ENCODE measurements around the gene ABCC8.
A peak's percentile ranks its signal among the peaks of the same experiment; 100 is the strongest.

ABCC8 gene

DNA sequence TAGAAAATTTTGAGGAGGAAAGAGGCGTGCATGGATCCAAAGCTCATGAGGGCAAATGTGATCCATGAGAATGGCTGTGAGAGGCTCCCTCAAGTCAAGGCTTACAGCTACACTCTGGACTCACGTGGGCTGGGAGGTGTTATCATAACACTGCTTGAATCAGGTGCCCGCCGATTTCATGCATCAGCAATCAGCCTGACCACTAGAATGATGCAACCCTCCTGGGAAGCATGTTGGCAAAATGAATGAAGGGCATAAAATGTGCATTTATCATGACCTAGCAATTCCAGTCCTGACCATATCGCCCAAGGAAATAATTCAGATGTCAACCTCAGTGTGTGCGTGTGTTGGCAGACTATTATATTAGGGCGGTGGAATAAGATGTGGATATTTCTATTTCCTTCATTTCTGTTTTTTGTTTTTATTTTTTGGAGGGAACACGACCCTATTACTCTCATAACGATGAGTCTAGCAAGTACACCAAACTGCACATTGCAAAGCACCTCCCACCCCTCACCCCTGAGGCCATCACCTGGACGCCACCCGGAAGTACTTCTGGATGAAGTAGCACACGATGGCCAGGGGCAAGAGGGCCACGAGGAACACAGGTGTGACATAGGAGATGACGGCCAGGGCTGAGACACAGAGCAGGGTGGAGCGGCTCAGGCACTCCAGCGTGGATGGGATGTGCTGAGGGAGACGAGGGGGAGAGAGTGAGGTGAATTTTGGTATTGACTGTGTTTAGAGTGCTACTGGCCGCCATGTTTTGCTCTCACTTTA is 72.5 kb downstream of the ABCC8 start:
- DNase-seq (ENCODE audit: low spot score), result no peak

DNA sequence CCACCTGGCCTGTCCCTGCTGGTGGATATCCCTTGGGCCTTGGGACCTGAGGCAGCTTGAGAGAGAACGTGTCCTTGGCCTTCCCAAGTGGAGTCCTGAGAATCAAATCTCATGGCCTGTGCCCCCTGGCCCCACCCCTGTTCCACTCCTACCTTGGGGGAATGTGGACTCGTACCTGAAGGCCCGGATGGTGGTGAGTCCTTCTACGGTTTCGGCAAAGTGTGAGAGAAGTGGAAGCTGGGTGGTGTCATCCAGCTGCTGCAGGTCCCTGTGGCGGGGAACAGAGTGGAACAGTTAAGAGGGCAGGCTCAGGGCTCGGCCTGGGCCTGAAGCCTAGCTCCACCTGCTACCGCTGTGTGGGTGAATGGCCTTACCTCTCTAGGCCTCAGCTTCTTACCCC is 74.2 kb downstream of the ABCC8 start:
- no peak for DNase-seq (ENCODE audit: low spot score)

DNA sequence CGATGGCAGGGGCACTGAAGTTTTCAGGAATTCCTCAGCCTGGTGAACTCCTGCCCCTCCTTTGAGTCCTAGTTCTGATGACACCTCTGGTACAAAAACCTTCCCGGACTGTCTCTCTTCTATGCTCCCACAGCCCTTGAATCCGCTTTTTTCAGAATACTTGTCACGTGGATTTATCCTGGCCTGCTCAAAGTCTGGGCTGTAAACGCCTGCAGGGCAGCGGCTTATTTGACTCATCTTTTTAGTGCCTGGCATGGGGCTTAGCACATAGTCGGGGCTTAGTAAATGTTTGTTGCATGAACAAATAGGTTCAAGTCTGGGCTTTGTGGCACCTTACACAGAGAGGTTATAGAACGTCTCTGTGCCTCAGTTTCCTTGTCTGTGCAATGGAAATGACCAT is 74.8 kb downstream of the ABCC8 start:
- no peak for DNase-seq (ENCODE audit: low spot score)

DNA sequence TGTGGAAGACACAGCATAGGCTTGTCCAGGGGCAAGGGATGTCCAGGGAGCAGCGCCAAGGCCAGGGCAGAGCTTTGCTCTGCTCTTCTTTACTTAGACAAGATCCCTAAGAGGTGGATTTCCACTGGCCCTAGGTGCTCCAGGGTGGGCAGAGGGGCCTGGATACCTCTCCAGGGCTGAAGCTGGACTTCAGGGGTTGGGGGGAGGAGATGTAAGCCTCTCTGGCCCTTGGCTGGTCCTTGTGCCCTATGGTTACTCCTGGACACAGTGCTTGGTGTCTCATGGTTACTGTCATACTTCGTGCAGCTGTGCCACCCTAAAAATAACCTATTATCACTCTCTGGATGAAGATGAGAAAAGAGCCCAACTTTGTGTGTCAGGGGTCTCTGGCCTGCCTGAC is 75.3 kb downstream of the ABCC8 start:
- DNase-seq (ENCODE audit: low spot score), result no peak

DNA sequence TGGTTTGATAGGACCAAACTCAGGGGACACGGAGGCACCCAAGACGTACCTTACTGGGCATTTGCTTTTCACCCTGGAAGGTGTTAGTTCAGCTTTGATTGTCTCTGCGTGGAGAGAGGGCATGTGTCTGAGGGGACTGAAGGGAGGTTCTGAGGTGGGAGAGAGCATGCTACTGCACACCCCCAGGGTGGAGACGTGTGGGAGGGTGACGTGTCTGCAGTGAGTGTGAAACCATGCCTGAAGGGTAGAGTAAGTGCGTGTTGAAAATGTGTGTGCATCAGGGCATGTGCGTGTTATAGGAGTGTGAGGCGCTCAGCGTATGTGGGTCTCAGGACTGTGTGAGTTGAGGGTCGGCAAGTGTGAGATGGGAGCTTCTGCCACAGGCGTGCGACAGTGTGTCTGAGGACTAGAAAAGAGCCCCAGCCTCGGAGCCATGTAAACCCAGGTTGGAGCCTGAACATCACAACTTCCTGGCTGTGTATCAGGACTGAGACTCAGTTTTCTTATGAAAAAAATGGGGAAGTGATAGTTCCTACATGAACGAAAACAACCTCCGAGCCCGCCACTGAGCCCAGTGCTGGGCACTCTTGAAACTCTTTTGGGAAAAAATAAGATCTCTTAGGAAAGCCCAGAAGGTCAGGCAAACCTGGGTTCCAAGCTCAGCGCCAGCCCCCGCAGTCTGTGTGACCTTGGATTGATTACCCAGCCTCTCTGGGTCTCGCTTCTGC is 76.4 kb downstream of the ABCC8 start:
- no peak for DNase-seq (ENCODE audit: low spot score)

DNA sequence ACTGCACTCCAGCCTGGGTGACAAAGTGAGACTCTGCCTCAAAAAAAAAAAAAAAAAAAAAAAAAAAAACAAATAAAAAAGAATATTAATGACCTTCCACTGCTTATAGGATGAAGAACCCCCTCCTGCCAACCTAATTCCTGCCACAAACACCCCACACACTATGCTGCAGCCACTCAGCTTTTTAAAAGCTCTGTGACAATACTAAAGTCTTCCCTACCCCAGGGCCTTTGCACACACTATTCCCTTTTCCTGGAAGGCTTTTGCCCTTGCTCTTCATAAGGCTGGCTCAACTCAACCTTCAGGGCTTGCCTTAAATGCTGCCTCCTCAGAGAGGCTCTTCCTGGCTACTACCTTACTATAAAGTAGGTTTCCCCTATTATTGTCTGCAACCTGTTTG is 77.4 kb downstream of the ABCC8 start:
- no peak for DNase-seq (ENCODE audit: low spot score)

DNA sequence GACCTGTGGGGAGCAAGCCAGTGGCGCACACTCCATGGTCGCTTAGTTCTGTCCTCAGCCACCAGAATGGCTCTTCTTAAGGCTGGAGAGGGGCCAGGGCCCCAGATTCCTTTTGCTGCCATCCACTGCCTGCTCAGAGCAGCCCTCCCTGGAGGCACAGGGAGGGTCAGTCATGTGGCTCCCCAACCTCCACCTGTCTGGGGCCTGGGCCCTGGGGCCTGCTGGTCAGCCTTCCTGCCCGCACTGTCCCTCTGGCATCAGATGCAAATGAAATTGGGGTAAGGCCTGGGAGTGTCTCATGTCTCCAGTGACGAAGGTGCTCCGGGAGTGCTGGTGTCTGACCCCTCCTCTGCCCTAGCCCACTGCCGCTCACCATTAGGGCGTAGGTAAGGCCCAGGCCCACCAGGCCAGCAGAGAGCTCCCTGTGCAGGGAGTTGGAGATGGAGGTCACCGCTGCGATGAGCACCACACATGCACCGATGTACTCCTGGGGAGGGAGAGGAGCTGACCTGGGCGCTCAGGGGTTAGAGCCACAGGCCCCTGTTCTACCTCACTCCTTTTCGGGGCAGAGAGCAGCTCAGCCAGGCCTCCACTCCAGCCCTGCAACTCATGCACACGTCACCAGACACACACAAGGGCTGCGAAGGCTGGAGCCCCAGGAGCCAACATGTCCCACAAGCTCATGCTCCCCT is 79.2 kb downstream of the ABCC8 start:
- DNase-seq (ENCODE audit: low spot score), result no peak

DNA sequence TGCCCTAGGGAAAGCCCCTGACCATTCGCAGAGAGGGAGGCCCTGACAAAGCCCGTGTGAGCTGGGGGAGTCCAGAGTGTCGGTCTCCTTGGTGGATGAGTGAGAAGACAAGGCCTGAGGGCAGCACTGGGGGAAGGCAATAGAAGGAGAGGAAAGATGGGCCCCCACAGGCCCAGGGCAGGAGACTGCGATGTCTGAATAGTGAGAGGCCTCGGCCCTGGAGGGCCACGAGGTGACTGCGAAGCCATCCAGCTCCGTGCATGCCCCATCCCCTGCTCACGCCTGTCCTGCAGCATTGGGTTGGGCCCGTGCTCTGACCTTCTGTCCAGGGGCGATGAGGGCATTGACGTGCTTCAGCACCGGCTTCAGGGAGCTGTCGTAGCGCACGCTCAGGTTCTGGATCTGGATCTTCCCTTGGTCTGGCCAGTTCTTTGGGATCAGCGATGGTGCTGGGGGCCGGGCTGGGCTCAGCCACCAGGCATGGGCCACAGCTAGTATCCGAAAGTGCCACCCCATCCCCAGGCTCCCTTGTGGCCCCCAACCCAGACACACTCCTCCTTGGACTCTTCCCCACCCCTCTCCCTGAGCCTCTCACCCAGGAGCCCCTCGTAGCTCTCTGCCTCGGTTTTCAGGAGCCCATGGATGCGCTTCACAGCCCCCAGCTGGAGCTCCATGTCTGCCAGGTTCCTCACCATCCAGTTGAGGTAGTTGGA is 79.9 kb downstream of the ABCC8 start:
- no peak for DNase-seq (ENCODE audit: low spot score)

DNA sequence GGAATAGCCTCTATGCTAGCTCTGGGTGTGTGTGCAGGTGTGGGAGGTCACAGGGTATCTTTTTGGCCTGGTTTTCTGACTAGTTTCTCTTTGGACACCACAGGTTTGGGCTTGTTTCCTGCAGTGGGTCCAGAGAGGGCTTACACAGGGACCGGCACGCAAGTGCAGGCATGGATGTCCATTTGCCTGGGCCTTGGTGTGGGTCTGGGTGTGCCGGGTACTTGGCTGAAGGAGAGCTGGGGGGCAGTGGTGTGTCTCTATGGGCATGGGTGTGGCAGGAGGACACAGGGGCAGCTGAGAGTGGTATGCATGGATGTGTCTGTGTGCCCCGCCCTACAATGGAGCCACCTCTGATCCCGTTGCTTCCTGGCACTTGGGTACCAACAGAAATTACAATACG is 80.7 kb downstream of the ABCC8 start:
- no peak for DNase-seq (ENCODE audit: low spot score)

DNA sequence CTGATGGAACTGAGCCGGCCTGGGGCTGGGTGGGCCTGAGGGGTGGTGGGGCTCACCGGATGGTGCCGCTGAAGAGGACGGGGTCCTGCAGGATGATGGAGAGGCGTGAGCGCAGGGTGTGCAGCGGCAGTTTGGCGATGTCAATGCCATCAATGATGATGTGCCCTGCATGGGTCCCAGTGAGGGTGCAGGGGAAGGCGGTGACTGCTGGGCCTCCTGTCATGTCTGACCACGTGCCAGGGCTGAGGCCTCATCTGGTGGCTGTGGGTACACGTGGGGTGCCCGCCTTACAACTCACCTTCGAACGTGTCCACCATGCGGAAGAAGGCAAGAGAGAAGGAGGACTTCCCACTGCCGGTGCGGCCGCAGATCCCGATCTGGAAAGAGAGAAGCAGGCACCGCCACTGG is 81.1 kb downstream of the ABCC8 start:
- no peak for DNase-seq (ENCODE audit: low spot score)

DNA sequence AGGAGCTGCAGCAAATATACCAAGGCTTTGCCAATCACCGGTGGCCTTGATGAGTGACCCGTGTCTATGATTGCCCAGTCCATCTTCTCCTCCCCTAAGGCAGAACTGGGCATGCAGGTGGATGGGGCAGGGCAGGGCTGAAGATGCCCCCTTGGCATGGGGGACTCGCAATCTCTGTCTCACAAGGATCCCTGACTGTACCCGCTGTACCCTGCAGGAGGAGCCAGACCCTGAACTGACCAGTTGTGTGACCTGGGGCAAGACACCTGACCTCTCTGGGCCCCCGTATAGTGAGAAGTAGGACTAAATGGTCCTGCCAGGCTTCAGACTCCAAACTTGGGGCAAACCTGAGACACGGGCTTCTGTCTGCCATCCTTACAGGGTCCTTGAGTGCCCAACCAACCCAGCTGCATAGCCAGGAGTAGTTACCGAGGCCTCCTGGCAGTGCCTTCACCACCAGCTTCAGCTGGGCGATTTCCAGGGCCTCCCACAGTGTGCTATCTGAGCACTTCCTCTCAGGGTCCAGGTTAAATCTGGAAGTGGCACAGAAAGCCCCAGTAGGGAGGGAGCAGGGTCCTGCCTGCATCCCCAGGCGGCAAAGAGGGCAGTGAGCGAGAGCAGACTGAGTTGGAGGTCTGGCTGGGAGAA is 81.8 kb downstream of the ABCC8 start:
- DNase-seq (ENCODE audit: low spot score), result no peak

DNA sequence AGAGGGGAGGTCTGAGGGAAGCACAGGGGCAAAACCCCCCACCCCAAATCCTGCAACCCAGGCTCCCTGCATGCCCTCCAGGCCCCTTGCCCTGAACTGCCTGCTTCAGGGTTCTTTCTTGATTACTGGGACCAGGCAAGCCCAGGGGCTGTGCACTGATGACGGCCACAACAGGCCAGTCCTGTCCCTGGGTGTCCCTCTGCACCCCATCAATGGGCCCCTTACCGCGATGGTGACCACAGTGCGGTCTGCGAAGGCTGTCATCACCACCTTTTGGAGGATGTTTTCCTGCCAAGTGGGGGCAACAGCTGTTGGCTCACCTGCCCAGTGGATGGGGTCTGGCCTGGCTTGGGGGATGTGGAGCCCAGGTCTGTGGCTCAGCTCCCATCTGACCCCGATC is 83.2 kb downstream of the ABCC8 start:
- no peak for DNase-seq (ENCODE audit: low spot score)

DNA sequence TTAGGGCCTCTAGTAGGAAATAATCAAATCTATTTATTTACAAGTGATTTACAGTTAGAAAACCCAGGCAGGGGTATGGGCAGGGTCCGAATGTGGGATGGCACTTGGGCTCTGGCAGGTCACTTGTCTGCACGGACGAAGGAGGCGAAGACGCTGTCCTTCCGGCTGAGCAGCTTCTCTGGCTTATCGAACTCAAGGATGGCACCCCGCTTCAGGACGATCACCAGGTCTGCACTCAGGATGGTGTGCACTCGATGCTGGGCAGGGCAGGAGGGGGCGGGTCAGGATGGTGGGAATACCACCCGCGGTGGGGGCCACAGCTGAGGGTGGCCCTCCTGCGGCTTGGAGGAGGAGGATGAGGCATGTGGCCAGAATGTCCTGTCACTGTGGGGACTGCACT is 83.8 kb downstream of the ABCC8 start:
- DNase-seq (ENCODE audit: low spot score), result no peak

DNA sequence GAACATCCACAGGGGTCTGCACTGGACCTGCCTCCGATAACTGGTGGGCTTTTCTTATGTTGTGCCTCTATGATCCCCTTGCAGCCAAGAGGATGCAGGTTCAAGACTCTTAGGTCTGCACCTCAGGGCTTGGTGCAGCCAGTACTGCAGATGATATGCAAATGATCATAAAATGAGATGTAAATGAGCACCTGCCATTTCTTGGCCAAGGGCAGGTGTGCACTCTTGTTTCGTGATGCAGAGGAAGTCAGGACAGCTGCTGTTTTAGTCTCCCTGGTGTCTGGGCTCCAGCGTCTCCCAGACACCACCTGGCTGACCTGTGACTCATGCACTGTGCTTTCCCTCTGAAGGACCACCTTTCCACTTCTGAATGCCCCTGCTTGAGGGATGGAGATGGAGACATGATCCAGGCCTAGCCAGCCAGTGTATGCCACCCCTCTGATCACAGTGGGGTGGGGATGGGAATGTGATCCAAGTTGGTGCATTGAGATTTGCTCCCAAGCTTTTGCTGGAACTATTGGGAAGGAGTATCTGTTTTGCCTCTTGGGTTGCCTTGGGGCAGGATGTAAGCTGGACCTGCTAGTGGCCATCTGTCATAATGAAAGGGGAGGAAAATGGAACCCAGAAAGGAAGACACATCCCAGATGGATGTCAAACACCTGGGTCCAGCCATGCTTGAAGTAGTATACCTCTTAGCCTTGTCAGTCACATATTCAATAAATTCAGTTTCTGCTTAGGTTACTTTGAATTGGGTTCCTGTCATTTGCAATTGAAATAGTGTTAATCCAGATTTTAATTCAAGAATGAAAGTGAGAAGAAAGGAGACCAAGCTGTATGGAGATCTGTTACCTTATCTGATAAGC is 84.9 kb downstream of the ABCC8 start:
- no peak for DNase-seq (ENCODE audit: low spot score)

DNA sequence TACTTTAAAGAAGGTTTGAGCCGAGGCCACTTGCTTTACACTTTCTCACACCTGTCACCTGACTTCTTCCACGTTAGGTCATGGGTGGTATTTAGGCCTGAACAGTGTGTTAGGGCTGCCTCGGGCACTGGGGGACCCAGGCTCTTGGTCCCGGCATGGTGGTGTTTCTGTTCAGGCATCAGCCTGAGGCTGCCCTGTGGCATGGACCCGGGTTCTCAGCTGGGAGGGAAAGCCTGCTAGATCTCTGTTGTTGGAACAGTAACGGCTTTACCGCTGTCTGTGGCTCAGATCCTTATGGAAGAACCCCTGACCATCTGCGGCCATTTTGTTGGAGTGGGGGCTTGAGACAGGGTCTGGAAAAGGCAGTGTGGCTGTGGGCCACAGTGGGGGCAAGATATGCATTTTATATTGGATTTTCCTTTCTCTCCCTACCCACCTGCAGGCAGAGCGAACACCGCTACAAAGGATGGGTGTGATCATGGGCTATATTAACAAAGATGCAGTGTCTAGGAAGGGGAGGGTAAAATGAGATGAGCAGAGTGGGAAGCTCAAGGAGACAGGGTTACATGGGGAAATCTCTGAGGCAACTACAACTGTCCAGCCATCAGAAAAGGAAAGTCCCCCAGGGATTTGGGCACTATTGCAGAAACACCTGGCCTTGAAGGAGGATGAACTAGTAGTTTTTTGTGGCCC is 86.5 kb downstream of the ABCC8 start:
- no peak for DNase-seq (ENCODE audit: low spot score)

DNA sequence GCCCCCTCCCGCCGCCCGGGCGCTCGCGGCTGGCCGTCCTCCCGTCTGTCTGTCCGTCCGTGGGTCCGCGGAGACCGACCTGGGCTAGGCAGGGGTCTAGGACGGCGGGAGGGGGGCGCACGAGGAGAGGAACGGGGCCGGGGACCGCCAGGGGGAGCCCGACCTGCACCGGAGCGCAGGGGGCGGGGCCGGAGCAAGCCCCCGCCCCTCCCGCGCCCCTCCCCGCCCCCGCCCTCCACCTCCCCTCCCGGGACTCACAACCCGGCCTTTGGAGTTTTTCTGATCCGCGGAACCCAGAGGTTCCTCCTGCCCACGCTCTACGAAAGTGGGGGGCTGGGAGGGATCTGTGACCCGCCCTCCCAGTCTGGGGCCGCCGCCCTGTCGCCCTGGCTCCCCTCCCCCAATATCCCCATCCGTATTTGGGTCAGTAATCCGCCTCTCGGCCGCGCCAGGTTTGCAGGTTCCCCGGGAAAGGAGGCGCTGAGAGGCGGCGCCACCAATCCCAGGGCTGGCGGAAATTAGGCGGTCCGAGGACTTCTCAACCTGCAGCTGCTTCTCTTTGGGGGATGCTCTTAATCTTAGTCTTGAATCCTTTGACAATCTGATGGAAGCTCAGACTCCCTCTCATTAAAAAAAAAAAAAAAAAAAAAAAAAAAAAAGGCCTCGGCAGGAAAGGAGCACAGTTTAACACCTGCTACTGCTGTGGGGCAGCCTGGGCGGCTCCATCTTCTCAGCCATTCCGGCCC is 87.3 kb downstream of the ABCC8 start:
- peak; percentile 81 for DNase-seq (ENCODE audit: low spot score)

DNA sequence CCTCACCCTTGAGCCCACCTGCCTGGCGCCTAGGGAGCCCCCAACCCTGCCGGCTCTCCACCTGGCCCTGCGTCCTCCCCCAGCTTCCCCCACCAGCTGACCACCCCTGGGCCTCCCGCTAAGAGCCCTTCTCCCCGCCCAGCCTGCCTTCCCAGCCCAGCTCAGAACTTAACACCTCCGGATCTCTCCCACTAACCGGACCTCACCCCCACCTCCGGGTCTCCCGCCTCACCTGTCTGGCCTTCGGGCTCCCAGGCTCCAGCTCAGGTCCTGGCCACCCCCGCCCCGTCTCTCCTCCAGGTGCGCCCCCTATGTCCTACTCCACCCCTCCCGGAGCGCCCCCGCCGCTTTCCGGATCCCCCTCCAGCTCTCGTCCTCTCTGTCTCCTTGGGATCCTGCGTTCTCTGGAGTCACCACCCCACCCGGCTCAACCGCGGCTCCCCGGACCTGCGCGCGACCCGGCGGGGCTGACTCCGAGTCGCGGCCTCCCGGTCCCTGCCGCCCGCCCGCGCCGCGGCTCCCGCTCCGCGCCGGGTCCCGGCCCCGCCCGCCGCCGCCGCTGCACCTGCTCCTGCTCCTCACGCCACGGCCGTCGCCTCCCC is 87.9 kb downstream of the ABCC8 start, which contains the start of gene KCNJ11:
TSS of gene KCNJ11 (minus strand) at position 51 of the 602 bp plus-strand sequence. CDS start 568 bp downstream, outside the sequence.
- DNase-seq (ENCODE audit: low spot score), result no peak

DNA sequence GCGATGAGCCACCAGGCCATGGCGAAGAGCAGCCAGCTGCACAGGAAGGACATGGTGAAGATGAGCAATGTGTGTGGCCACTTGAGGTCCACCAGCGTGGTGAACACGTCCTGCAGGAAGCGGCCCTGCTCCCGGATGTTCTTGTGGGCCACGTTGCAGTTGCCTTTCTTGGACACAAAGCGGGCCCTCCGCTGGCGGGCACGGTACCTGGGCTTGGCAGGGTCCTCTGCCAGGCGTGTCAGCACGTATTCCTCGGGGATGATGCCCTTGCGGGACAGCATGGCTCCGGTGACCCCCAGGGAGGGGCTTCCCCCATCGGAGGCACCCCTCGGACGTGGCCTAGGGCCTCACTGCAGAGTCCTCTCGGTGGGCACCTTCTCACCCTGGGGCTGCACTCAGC is 88.8 kb downstream of the ABCC8 start:
- DNase-seq (ENCODE audit: low spot score), result no peak

DNA sequence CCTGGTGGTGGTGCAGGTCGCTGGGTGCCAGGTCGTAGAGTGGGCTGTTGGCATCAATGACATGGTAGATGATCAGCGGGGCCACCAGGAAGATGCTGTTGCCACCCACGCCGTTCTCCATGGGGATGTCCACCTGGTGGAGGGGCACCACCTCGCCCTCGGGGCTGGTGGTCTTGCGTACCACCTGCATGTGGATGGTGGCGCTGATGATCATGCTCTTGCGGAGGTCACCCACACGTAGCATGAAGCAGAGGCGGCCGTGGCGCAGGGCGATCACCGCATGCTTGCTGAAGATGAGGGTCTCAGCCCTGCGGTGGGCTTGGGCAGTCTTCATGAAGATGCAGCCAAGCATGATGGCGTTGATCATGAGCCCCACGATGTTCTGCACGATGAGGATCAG is 89.4 kb downstream of the ABCC8 start:
- no peak for DNase-seq (ENCODE audit: low spot score)
